GM08714 (cell line): ENCODE results near the gene PROSER3.
A peak's percentile ranks its signal among the peaks of the same experiment; 100 is the strongest.
"Not testable (repeated sequence)": the region's sequence is repeated elsewhere in the genome, so short reads cannot be mapped to it uniquely, and the experiment has no call there.

Experiments
- H3K4me3 ChIP-seq: fragments of 200-500 bp; sonication (Bioruptor generic); 2 replicates; pipeline ENCODE4 v1.5.1; 2014; ENCODE audit warnings: mild to moderate bottlenecking, low read length, inconsistent platforms
- ZNF274 ChIP-seq: IDR thresholded peaks from 2 replicates; pipeline ENCODE4 v1.6.1; 2012; ENCODE audit warnings: mild to moderate bottlenecking, low read depth, low read length

PROSER3 gene

GRCh38 chr19:35718345-35719041 lies 39.5 kb upstream of the PROSER3 start:
- peak overlapping the region; percentile 83 for H3K4me3 ChIP-seq
- TF ChIP-seq ZNF274 = no peak

DNA sequence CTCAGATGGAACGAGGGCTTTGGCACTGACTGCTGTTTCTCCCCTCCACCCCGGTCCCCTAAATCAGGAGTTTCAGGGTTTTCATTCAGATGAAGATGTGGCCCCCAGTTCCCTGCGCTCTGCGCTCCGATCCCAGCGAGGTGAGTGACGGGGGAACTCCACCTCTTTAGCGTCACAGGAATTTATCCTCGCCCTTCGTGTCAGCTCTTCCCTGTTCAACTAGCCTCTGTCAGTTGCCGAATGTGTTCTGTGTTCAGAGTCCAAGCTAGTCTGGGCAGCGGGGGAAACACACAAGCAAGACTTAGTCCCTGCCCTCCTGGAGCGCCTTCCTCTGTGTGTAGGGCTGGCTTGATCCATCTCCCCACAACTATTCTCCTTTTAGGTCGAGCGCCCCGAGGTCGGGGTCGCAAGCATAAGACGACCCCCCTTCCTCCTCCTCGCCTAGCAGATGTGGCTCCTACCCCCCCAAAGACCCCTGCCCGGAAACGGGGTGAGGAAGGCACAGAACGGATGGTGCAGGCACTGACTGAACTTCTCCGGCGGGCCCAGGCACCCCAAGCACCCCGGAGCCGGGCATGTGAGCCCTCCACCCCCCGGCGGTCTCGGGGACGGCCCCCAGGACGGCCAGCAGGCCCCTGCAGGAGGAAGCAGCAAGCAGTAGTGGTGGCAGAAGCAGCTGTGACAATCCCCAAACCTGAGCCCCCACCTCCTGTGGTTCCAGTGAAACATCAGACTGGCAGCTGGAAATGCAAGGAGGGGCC lies 38.4 kb upstream of the PROSER3 start:
- no peak for TF ChIP-seq ZNF274
- H3K4me3 ChIP-seq = peak overlapping the region; percentile 83; the same call in 1 of the 2 replicates

DNA sequence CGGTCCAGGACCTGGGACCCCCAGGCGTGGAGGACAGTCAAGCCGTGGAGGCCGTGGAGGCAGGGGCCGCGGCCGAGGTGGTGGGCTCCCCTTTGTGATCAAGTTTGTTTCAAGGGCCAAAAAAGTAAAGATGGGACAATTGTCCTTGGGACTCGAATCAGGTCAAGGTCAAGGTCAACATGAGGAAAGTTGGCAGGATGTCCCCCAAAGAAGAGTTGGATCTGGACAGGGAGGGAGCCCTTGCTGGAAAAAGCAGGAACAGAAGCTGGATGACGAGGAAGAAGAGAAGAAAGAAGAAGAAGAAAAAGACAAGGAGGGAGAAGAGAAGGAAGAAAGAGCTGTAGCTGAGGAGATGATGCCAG lies 37.8 kb upstream of the PROSER3 start:
- H3K4me3 ChIP-seq = no peak overlapping the region
- TF ChIP-seq ZNF274 = no peak

GRCh38 chr19:35720648-35721047 lies 37.3 kb upstream of the PROSER3 start:
- no peak for TF ChIP-seq ZNF274
- H3K4me3 ChIP-seq = no peak overlapping the region

GRCh38 chr19:35721374-35721773 lies 36.6 kb upstream of the PROSER3 start:
- TF ChIP-seq ZNF274 = no peak

DNA sequence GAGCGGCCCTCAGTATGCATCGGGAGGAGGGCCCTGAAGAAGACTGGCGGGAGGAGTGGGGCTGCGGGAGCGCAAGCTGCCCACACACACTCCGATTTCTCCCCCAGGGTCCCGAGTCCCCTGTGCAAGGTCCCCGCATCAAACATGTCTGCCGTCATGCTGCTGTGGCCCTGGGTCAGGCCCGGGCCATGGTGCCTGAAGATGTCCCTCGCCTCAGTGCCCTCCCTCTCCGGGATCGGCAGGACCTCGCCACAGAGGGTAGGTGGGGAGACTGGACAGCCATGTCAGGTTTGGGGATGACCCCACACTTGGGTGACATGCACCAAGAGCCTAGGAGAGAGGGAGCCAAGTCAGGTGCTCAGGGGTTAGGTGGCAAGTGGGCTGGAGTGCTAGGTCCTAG lies 35.5 kb upstream of the PROSER3 start:
- no peak for TF ChIP-seq ZNF274

More at GRCh38 chr19:35721374-35721773, 36.6 kb upstream of the PROSER3 start:
- no peak overlapping the region for H3K4me3 ChIP-seq

DNA sequence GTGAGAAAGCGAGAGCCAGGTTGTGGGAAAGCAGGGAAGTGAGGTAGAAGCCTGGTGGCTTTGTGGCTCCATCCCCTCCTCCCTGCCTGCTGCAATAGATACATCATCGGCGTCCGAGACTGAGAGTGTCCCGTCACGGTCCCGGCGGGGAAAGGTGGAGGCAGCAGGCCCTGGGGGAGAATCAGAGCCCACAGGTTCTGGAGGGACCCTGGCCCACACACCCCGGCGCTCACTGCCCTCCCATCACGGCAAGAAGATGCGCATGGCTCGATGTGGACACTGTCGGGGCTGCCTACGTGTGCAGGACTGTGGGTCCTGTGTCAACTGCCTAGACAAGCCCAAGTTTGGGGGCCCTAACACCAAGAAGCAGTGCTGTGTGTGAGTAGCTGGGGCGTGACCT lies 35.1 kb upstream of the PROSER3 start:
- no peak for TF ChIP-seq ZNF274
- H3K4me3 ChIP-seq = no peak overlapping the region

More for the DNA sequence above, 35.5 kb upstream of the PROSER3 start:
- no peak overlapping the region for H3K4me3 ChIP-seq

- TF ChIP-seq ZNF274 = no peak
- H3K4me3 ChIP-seq = no peak overlapping the region
Measured at GRCh38 chr19:35723671-35724070, 34.3 kb upstream of the PROSER3 start.

DNA sequence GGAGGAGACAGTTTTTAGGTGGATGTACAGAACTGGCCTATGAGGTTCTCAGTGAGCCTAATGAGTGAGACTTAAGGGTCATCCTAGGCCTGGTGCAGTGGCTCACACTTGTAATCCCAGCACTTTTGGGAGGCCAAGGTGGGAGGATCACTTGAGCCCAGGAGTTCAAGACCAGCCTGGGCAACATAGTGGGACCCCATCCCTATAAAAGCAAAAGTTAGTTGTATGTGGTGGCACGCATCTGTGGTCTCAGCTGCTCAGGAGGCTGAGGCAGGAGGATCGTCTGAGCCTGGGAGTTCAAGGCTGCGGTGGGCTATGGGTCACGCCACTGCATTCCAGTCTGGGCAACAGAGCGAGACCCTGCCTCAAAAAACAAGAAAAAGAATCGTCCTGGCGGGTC lies 33.8 kb upstream of the PROSER3 start:
- H3K4me3 ChIP-seq = not testable (repeated sequence)

DNA sequence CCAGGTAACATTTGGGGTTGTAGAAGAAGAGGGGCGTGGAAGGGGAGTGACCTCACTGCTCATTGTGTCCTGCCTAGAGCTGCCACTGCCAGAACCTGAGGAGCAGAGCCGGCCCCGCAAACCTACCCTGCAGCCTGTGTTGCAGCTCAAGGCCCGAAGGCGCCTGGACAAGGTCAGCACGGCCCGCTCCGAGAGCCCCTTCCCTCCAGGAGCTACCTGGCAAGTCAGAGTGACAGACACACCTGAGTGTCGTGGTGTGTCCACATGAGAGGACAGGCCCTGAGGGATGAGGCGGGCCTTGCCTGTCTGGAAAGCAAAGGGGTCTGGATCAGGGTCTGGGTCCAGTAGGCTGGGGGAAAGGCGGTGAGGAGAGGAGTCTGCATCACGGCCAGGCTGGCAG lies 33.4 kb upstream of the PROSER3 start:
- H3K4me3 ChIP-seq = no peak overlapping the region
- TF ChIP-seq ZNF274 = no peak

GRCh38 chr19:35725216-35725861 lies 32.6 kb upstream of the PROSER3 start:
- no peak overlapping the region for H3K4me3 ChIP-seq
- TF ChIP-seq ZNF274 = no peak

GRCh38 chr19:35727053-35727955 lies 30.7 kb upstream of the PROSER3 start:
- no peak for TF ChIP-seq ZNF274
- no peak overlapping the region for H3K4me3 ChIP-seq

GRCh38 chr19:35727956-35728706 lies 29.8 kb upstream of the PROSER3 start:
- H3K4me3 ChIP-seq = no peak overlapping the region
- no peak for TF ChIP-seq ZNF274
